AG09309 (cell line): ENCODE measurements around the gene TMEM139.
"Not testable (repeated sequence)": the region's sequence is repeated elsewhere in the genome, so short reads cannot be mapped to it uniquely, and the experiment has no call there.

ENCODE experiments used
- DNase-seq: peaks from one replicate; pipeline ENCODE4 v3.0.0-alpha.2; 2010; ENCODE audit warnings: low read depth
- H3K4me3 ChIP-seq: 2 replicates; pipeline ENCODE4 v1.5.1; 2011; ENCODE audit warnings: mild to moderate bottlenecking, low read depth, low read length, moderate library complexity; ENCODE audit not compliant: control insufficient read depth
- CTCF ChIP-seq: IDR thresholded peaks from 2 replicates; pipeline ENCODE4 v1.5.1; 2011; ENCODE audit warnings: mild to moderate bottlenecking, low read depth, low read length, inconsistent platforms; ENCODE audit not compliant: insufficient read depth, control insufficient read depth; ENCODE audit errors: missing control alignments

TMEM139 gene

GRCh38 chr7:143287339-143287934, 2.7 kb downstream of the TMEM139 start:
- peak overlapping the region; percentile 38 for H3K4me3 ChIP-seq
- TF ChIP-seq CTCF, result no peak
- no peak for DNase-seq

GRCh38 chr7:143287935-143288826, 3.4 kb downstream of the TMEM139 start, which contains the start of gene CASP2:
CASP2 (plus strand) TSS chr7:143288351; CDS start chr7:143288456, 105 bp downstream.
- peak; percentile 28 for TF ChIP-seq CTCF
- H3K4me3 ChIP-seq, result peak within 1 kb of the TSS; percentile 57
- DNase-seq, result peak; percentile 76

- TF ChIP-seq CTCF, result no peak
- no peak for DNase-seq
- H3K4me3 ChIP-seq, result peak overlapping the region; percentile 57
Observed at GRCh38 chr7:143288836-143289235, 4.1 kb downstream of the TMEM139 start.

- no peak for TF ChIP-seq CTCF
- peak overlapping the region; percentile 57 for H3K4me3 ChIP-seq
- DNase-seq, result no peak
Observed at GRCh38 chr7:143289421-143289820, 4.7 kb downstream of the TMEM139 start.

DNA sequence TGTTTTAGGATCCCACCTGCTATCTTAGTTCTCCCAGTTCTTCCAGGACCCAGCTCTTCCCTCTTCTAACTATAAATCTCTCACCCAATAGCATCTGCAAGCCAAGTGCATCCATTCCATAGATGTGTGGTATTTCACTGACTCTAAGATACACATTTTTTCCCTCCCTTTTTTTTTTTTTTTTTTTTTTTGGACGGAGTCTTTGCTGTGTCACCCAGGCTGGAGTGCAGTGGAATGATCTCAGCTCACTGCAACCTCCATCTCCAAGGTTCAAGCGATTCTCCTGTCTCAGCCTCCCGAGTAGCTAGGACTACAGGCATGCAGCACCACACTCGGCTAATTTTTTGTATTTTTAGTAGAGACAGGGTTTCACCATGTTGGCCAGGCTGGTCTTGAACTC, 5.1 kb downstream of the TMEM139 start:
- not testable (repeated sequence) for H3K4me3 ChIP-seq, DNase-seq

DNA sequence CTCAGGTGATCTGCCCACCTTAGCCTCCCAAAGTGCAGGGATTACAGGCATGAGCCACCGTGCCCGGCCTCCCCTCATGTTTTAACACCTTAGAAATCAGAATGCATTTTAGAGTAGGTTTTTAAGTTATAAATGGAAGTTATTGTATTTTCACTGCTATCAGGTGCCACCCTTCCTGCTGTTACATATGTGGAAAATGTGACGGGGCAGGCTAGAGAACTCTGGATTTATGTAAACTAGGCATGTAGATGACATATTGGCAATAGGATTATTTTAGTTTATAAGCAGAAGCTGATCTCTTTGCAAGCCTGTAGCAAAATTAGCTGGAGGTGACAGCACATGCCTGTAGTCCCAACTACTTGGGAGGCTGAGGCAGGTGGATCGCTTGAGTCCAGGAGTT, 5.5 kb downstream of the TMEM139 start:
- DNase-seq, result no peak
- no peak overlapping the region for H3K4me3 ChIP-seq
- TF ChIP-seq CTCF, result no peak

DNA sequence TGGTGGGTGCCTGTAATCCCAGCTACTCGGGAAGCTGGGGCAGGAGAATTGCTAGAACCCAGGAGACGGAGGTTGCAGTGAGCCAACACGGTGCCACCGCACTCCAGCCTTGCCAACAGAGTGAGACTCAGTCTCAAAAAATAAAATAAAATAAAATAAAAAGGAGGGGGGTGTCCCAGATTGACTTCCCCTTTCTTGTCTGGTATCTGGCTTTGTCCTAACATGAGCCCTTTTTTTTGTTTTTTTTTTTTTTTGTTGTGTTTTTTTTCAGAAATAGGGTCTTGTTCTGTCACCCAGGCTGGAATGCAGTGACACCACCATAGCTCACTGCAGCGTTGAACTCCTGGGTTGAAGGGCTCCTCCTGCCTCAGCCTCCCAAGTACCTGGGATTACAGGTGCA, 8.1 kb downstream of the TMEM139 start:
- TF ChIP-seq CTCF, result no peak
- DNase-seq, result no peak
- H3K4me3 ChIP-seq, result no peak overlapping the region
